Spinal cord (tissue), 10 donors: ENCODE data around the gene HSPB8. TPM values are rescaled to one million over a fixed set of nuclear protein-coding genes. Genes with fewer than 3 reads are reported as not detected.

Experiments
- DNase-seq, 6 donors: peaks; one replicate each; pipeline versions ENCODE4 v3.0.0 to v3.0.0-alpha.2; 2013 to 2015; ENCODE audit warnings: low spot score in 6 of 6, low read depth in 4 of 6
- H3K27ac ChIP-seq: one replicate; pipeline ENCODE4 v1.5.1; 2013; ENCODE audit warnings: low read depth, low read length, control low read depth
- H3K27me3 ChIP-seq: one replicate; pipeline ENCODE4 v1.6.1; 2013; ENCODE audit warnings: low read length; ENCODE audit not compliant: control insufficient read depth, insufficient read depth
- H3K36me3 ChIP-seq: one replicate; pipeline ENCODE4 v1.6.1; 2013; ENCODE audit warnings: low read length; ENCODE audit not compliant: control insufficient read depth, insufficient read depth
- H3K4me1 ChIP-seq: one replicate; pipeline ENCODE4 v1.6.1; 2013; ENCODE audit warnings: low read length; ENCODE audit not compliant: control insufficient read depth, insufficient read depth
- H3K4me3 ChIP-seq: one replicate; pipeline ENCODE4 v1.5.1; 2013; ENCODE audit warnings: low read depth, low read length, control low read depth
- H3K9me3 ChIP-seq: one replicate; pipeline ENCODE4 v1.6.1; 2013; ENCODE audit warnings: low read length; ENCODE audit not compliant: control insufficient read depth, insufficient read depth
- WGBS: methylation state at CpG from one replicate; pipeline ENCODE4 v1.1.5; 2013; ENCODE audit warnings: missing lambda C conversion rate; ENCODE audit not compliant: insufficient coverage; 5-methylcytosine and 5-hydroxymethylcytosine counted together
- polyA plus RNA-seq, 2 donors: library from polyadenylated mRNA; unstranded; fragments of 120-200 nt; gene quantifications; one replicate each; pipeline ENCODE4 v1.2.1, GENCODE V29; 2013; ENCODE audit not compliant: insufficient read length in 2 of 2
- total RNA-seq, 2 donors: library from RNA; depleted of rRNA in 1 of 2; stranded (reverse); fragments of 120-200 nt in 1 of 2; fragments of >200 nt in 1 of 2; gene quantifications; one replicate each; pipeline versions ENCODE4 v1.2.3 to v1.2.4, GENCODE V29; 2013 to 2014
- donor health status: healthy.

Gene HSPB8
- total and polyA plus RNA-seq, 4 donors = 14.8 to 31.2 (median 26.8) TPM

DNA sequence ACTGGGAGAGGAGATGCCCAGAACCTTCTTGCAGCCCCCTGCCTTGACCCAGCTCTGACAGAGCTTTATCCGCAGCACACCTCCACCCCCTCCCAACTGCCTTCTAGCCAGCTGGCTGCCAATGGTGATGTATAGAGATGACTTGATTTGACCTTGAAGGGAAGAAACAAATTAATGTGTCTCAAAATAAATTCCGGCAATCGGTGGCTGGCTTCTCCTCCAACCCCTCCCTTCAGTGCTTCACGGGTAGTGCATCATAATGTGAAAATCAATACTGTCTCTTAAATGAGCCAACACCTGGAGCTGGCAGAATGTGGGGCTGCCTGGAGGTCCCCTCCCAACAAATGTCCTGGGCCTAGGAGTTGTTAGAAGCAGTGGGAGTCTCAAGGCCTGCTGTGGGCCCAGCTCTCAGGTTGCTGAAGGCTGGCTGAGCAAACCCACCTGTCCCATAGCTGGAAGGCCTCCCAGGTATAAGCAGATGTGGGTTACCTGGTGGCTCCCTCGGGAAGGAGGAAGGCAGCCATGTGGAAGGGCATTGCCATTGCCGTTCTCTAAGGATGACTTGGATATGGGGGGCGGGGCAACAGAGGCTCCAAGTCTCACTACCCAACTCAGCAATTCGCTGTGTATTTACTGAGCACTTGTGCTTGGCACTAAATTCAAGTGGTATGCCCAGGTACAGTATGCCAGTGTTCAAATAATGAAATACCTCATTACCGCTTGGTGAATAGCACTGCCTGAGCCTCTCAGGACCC, 23.2 kb downstream of the HSPB8 start:
- Histone ChIP-seq H3K4me3 (no peak overlapping the region), H3K36me3 (no peaks in the 10 kb centered on the region), H3K9me3 (no peaks in the 10 kb centered on the region), H3K27ac (no peak overlapping the region), H3K27me3 (no peaks in the 10 kb centered on the region), H3K4me1 (peaks cover 12% of the 10 kb centered on the region)
- 58% methylated on average over 4 of the region's 9 CpGs for WGBS
- peak in 1 of 6 donors; percentile 50 for DNase-seq

- 4% methylated on average over 2 of the region's 2 CpGs for WGBS
- Histone ChIP-seq H3K27ac (no peak overlapping the region), H3K27me3 (no peaks in the 10 kb centered on the region), H3K36me3 (no peaks in the 10 kb centered on the region), H3K9me3 (no peaks in the 10 kb centered on the region), H3K4me1 (peaks cover 12% of the 10 kb centered on the region), H3K4me3 (no peak overlapping the region)
- DNase-seq = peak in 2 of 6 donors; percentile 25 to 32
Observed at GRCh38 chr12:119202544-119202943, 23.8 kb downstream of the HSPB8 start.

DNA sequence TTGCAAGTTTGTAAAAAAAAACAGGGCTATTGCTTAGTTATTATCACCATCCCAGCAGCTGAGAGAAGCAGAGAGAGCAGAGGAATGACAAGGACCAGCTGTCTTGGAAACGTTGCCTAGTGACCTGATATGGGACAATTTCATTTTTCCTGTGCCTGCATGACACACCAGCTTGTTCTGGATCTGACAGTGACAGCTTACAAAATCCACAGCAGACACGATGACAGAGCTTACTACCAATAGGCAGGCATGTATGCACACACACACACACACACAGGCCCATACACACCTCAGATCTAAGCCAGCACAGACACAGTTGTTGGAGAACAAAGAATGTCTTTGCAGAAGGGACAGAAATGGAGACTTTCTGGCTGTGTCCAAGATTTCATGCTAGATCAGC, 25.4 kb downstream of the HSPB8 start:
- Histone ChIP-seq H3K36me3 (no peaks in the 10 kb centered on the region), H3K4me3 (no peak overlapping the region), H3K9me3 (no peaks in the 10 kb centered on the region), H3K27ac (no peak overlapping the region), H3K27me3 (no peaks in the 10 kb centered on the region), H3K4me1 (peaks cover 16% of the 10 kb centered on the region)
- peak in 2 of 6 donors; percentile 60 to 61 for DNase-seq
- WGBS = 17% methylated on average over 2 of the region's 2 CpGs

DNA sequence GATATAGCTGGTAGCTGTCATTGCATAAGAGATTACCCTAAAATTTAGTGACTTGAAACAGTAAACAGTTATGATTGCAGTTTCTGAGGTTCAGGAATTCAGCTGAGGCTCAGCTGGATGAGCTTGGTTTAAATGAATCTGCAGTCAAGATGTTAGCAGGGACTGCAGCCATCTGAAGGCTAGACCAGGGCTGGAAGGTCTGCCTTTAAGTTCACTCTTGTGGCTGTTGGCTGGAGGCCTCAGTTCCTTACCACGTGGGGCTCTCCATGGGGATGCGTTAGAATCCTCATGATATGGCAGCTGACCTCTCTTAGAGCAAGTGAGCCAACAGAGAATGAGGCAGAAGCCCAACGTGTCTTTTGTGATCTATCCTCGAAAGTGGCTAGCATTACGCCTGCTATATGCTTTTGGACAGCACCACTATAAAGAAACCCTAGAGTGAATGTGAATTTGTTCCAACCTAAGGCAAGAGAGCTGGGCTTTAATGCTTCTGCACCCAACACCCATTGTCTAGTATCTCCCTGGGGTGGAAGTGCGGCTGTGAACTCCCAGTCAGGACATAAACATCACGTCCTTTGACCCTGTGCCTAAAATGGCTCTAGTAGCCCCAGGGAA, 26.0 kb downstream of the HSPB8 start:
- no peak for DNase-seq
- Histone ChIP-seq H3K4me1 (peaks cover 16% of the 10 kb centered on the region), H3K27me3 (no peaks in the 10 kb centered on the region), H3K9me3 (no peaks in the 10 kb centered on the region), H3K36me3 (no peaks in the 10 kb centered on the region), H3K27ac (no peak overlapping the region), H3K4me3 (no peak overlapping the region)
- WGBS = 69% methylated on average over 4 of the region's 7 CpGs

DNA sequence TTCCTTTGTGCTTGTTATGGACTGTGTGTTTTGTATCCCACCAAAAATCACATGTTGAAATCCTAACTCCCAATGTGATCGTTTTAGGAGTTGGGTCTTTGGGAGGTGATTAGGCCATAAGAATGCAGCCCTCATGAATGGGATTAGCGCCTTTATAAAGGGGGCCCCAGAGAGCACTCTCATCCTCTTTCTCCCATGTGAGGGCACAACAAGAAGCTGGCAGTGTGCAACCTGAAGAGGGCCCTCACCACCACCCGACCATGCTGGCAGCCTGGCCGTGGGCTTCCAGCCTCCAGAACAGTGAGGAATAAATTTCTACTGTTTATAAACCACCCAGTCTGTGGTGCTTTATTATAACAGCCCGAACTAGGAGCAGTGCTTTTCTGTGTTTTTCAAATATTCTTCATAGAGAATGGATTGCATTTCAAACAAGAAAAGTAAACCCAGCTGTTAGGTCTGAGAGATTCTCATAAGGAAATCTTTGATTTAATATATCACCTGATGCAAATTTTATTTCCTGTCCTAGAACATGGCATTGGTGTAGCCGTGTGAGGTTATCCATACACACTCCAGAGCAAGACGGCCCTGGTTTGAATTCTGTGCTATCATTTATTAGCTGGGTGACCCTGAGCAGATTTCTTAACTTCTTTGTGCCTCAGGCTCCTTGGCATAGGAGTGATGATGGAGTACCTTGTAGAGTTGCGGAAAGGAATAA, 27.8 kb downstream of the HSPB8 start:
- no peaks in the 10 kb centered on the region for H3K27me3 ChIP-seq
- no peaks in the 10 kb centered on the region for H3K36me3 ChIP-seq
- H3K4me3 ChIP-seq = no peak overlapping the region
- no peak overlapping the region for H3K27ac ChIP-seq
- peaks cover 16% of the 10 kb centered on the region for H3K4me1 ChIP-seq
- DNase-seq = peak in 2 of 6 donors; percentile 20 to 47
- no CpG with 5 or more reads among the region's 8 CpGs for WGBS
- H3K9me3 ChIP-seq = no peaks in the 10 kb centered on the region

DNA sequence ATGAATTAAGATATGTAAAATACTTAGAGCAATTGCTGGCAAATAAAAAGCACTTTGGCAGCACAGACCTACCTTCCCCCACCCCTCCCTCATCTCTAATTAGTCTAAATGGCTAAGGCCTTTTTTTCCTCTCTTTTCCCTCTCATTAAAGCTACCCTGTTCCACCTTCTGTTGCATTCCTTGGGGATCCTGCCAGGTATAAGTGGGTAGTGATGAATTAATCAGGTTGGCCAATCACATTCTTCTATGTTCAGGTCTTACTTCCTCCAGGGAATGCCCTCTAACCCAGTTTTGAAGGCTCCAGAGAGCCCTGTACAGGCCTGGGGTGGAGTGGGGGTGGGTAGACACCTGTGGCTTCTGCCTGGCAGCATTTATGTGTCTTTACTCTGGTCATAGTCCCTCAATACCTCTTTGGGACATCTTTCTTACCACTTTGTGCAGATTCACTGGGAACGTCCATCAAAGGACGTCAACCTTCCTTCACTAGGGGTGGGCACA, 28.4 kb downstream of the HSPB8 start:
- no peaks in the 10 kb centered on the region for H3K27me3 ChIP-seq
- peak in 2 of 6 donors; percentile 44 to 49 for DNase-seq
- no peak overlapping the region for H3K4me3 ChIP-seq
- H3K27ac ChIP-seq = no peak overlapping the region
- WGBS = 95% methylated on average over 2 of the region's 2 CpGs
- no peaks in the 10 kb centered on the region for H3K9me3 ChIP-seq
- no peaks in the 10 kb centered on the region for H3K36me3 ChIP-seq
- H3K4me1 ChIP-seq = peaks cover 11% of the 10 kb centered on the region

GRCh38 chr12:119208626-119209061, 29.9 kb downstream of the HSPB8 start:
- peaks cover 4% of the 10 kb centered on the region for H3K4me1 ChIP-seq
- H3K27me3 ChIP-seq = no peaks in the 10 kb centered on the region
- no peaks in the 10 kb centered on the region for H3K36me3 ChIP-seq
- peak in 1 of 6 donors; percentile 74 for DNase-seq
- H3K9me3 ChIP-seq = no peaks in the 10 kb centered on the region
- H3K27ac ChIP-seq = no peak overlapping the region
- H3K4me3 ChIP-seq = no peak overlapping the region
- WGBS = 46% methylated on average over 6 of the region's 6 CpGs

DNA sequence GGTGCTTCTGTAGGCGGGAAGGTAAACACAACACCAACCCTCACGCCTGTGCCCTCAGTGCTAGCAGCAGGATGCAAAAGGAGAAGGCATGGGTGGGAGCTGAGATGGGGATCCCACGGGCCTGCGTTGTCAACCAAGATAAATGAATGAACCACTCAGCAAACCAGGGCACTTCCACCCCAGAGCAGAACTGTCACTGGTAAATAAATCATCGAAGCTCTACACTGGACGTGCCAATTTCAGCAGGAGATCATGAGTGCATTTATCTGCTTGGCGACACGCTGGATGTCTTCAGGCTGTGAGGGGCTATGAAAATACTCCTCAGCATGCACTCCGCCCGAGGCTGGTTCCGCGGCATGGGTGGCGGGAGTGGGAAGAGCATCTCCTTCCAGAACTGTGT, 33.2 kb downstream of the HSPB8 start:
- 60% methylated on average over 11 of the region's 13 CpGs for WGBS
- H3K27ac ChIP-seq = no peak overlapping the region
- no peaks in the 10 kb centered on the region for H3K36me3 ChIP-seq
- H3K27me3 ChIP-seq = no peaks in the 10 kb centered on the region
- peaks cover 4% of the 10 kb centered on the region for H3K4me1 ChIP-seq
- no peaks in the 10 kb centered on the region for H3K9me3 ChIP-seq
- no peak overlapping the region for H3K4me3 ChIP-seq
- peak in 1 of 6 donors; percentile 71 for DNase-seq

- WGBS = 97% methylated on average over 6 of the region's 7 CpGs
- Histone ChIP-seq H3K27ac (no peak overlapping the region), H3K36me3 (no peaks in the 10 kb centered on the region), H3K9me3 (no peaks in the 10 kb centered on the region), H3K4me3 (no peak overlapping the region), H3K4me1 (no peaks in the 10 kb centered on the region), H3K27me3 (no peaks in the 10 kb centered on the region)
- DNase-seq = no peak
Observed at GRCh38 chr12:119216084-119216483, 37.4 kb downstream of the HSPB8 start.
